Astrocyte of the spinal cord (primary cell): ENCODE measurements around the gene C1orf141.

Experiments
- DNase-seq: peaks from one replicate; pipeline ENCODE4 v3.0.0; 2011; ENCODE audit warnings: low read depth, low spot score
- H3K4me3 ChIP-seq: 2 replicates; pipeline ENCODE4 v1.5.1; 2011; ENCODE audit warnings: low read depth, mild to moderate bottlenecking, low read length, moderate library complexity
- in situ Hi-C: cut with HindIII; loops from 2 replicates; pipeline ENCODE4 v1.10.0; 2017; ENCODE audit warnings: low sequenced_read_pairs
- TF ChIP-seq, protein P1 (sequence below): IDR thresholded peaks from 2 replicates; pipeline ENCODE4 v1.5.1; 2012; ENCODE audit warnings: low read depth, mild to moderate bottlenecking, low read length, inconsistent platforms

The C1orf141 gene

DNA sequence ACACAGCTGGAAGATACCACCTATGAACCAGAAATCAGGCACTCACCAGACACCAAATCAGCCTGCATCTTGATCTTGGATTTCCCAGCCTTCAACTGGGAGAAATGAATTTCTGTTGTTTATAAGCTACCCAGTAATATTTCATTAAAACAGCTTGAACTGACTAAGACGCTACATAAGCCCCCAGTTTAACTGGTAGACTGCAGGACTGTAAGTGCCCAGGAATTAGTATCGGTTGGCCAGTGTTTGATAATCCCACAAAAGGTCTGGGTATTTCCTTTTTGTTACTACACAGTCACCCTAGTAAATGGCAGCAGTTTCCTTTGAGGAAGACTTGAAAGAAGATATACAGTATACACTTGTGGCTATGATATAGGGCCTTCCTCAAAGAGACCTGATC is 73.5 kb downstream of the C1orf141 start:
- in situ Hi-C loops, result no loop called here
- DNase-seq, result no peak
- TF ChIP-seq, protein P1, sequence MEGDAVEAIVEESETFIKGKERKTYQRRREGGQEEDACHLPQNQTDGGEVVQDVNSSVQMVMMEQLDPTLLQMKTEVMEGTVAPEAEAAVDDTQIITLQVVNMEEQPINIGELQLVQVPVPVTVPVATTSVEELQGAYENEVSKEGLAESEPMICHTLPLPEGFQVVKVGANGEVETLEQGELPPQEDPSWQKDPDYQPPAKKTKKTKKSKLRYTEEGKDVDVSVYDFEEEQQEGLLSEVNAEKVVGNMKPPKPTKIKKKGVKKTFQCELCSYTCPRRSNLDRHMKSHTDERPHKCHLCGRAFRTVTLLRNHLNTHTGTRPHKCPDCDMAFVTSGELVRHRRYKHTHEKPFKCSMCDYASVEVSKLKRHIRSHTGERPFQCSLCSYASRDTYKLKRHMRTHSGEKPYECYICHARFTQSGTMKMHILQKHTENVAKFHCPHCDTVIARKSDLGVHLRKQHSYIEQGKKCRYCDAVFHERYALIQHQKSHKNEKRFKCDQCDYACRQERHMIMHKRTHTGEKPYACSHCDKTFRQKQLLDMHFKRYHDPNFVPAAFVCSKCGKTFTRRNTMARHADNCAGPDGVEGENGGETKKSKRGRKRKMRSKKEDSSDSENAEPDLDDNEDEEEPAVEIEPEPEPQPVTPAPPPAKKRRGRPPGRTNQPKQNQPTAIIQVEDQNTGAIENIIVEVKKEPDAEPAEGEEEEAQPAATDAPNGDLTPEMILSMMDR, result no peak
- H3K4me3 ChIP-seq, result no peak overlapping the region

DNA sequence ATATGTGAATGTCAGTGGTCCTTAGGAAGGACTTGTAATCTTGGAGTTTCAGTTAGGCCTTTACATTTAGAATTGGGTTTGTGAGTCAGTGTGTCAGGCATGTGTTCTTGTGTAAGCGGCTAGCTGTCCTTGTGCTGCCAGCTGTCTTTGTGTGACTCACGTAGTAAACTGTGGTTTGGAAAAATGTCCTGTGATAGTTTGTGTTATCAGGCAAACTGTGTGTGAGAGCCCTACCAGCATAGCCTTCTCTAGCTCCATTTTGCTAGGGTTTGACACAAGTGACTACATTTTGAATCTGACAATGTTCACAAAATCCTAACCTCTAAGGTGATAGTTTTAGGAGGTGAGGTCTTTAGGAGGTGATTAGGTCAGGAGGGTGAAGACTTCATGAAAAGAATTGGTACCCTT is 74.0 kb downstream of the C1orf141 start:
- peak; percentile 96 for DNase-seq
- TF ChIP-seq, protein P1, result no peak
- in situ Hi-C loops, result no loop called here
- no peak overlapping the region for H3K4me3 ChIP-seq

DNA sequence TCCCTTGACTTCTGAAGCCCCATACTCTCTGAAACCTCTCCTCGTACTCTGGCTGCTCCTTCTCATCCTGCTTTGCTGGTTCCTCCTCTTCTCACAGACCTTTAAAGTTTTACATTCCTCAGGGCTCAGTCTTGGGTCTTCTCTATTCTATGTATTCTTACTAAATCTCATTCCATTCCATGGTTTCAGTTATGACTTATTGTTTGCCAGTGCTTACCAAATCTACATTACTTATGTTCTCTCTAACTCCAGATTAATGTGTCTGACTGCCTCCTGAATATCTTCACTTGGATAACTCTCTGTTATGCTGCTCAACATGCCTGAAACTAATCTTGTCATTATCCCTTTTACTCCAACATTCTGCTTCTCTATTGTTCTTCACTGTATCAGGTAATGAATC is 75.4 kb downstream of the C1orf141 start:
- DNase-seq, result no peak

DNA sequence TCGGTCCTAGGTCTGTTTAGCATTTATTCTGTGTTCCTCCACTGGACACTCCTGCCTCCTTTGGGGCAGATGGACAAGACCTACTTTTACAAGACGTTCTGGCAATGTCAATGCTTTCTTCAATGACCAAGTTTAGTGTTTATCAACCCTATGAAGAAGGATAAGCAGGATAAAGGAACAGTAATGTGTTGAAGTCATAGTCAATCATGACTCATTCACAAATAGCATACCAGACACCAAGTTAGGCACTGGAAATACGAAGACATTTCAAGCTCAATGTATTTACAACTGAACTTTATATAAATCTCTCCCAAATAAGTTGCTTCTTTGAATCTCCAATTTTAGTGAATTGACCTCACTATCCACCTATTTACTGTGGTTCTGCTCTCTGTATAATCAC is 76.0 kb downstream of the C1orf141 start:
- in situ Hi-C loops, result no loop called here
- DNase-seq, result no peak
- no peak overlapping the region for H3K4me3 ChIP-seq
- TF ChIP-seq, protein P1, result no peak

More for the DNA sequence above, 75.4 kb downstream of the C1orf141 start:
- TF ChIP-seq, protein P1, result no peak
- in situ Hi-C loops, result no loop called here
- no peak overlapping the region for H3K4me3 ChIP-seq

DNA sequence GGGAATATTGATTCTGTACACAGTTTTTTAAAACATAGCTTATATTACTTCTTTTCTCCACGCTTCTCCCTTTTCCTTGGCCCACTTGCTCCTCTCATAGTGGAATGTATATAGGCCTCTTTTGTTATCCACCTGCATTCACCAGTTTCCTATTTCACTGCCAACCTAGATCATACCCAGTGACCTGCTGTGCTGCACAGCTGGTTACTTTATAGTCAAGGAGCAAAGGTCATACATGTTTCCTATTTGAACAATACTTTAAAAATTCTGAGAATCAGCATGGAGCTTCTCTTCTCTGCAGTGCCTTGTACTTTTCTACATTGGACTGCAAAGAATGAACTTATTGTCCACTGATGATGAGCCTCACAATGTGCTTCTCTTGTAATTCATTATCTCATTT is 76.5 kb downstream of the C1orf141 start:
- DNase-seq, result no peak
- in situ Hi-C loops, result no loop called here
- TF ChIP-seq, protein P1, result no peak
- no peak overlapping the region for H3K4me3 ChIP-seq

DNA sequence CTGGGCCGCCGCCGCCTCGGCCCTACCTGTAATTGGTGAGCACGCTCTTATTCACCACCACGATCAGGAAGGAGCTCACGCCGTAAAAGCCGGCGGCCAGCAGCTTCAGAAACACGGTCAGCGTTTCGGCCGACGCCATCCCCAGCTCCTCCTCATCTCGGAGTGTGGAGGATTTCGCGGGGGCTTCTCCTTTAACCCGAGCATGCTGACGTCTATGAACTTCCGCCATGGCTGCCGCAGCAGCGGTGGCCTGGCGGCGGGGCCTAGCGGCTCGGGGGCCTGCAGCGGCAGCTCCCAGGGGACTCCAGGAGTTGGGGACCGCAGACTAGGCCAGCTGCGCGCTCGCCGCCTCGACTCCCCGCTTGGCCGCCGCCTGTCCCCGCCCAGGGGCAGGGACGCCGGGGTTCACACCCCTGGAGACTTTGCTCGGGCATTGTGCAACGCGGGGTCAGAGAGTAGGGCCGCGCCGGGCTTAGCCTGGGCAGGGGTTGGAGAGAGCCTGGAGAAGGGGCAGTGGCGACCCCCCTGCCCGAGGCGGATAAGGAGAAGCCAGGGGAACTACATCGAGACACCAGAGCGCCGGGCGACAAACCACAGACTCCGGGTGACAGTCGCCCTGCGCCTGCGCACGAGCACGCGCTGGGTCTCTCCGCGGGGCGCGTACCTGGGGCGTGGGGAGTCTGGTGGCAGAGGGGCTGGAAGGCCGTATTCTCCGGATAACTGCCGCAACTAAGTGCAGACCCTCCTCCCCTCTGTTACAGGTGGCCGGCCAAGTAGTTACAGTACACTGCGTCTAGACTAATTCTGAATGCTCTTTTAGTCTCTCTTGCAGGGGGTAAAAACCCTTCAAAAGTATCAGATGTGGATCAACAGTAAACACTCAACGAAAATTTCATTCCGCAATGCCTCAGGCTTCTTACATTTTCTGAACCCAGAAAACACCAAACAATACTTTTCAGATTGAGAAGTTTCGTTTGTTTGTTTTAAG is 80.7 kb downstream of the C1orf141 start, which contains the start of gene SLC35D1:
Gene SLC35D1, minus strand, starts transcription at position 364 of the 988 bp plus-strand sequence. Its CDS starts 135 bp downstream, at position 229.
- peak; percentile 71 for DNase-seq
- in situ Hi-C loops, result no loop called here
- H3K4me3 ChIP-seq, result peak within 1 kb of the TSS; percentile 67
- TF ChIP-seq, protein P1, result no peak
